Kidney (tissue), 14 donors: ENCODE data around the gene RUSC1. TPM values are rescaled to one million over a fixed set of nuclear protein-coding genes. Genes with fewer than 3 reads are reported as not detected.

Experiments used
- DNase-seq, 5 donors: peaks; one replicate each; pipeline ENCODE4 v3.0.0-alpha.2; 2013 to 2020
- FAIRE-seq: peaks from 2 replicates; lab custom pipeline; 2012; peaks lifted over from hg19 to GRCh38; lab: Jason Lieb, UNC
- H3K27ac ChIP-seq, 2 donors: one replicate each; pipeline ENCODE4 v1.7.0; 2013; ENCODE audit warnings: low read depth in 2 of 2, low read length in 2 of 2, inconsistent platforms in 1 of 2
- H3K27me3 ChIP-seq: one replicate; pipeline ENCODE4 v1.7.1; 2013; ENCODE audit warnings: low read length, inconsistent platforms; ENCODE audit not compliant: control insufficient read depth, insufficient read depth
- H3K36me3 ChIP-seq, 3 donors: one replicate each; pipeline versions ENCODE4 v1.7.0 to v1.7.1; 2013; ENCODE audit warnings: low read length in 3 of 3, control low read depth in 1 of 3, inconsistent platforms in 1 of 3; ENCODE audit not compliant: insufficient read depth in 3 of 3, control insufficient read depth in 2 of 3
- H3K4me1 ChIP-seq, 3 donors: one replicate each; pipeline versions ENCODE4 v1.7.0 to v1.7.1; 2013; ENCODE audit warnings: low read length in 3 of 3, inconsistent platforms in 1 of 3, low read depth in 1 of 3; ENCODE audit not compliant: control insufficient read depth in 2 of 3, insufficient read depth in 2 of 3
- H3K4me3 ChIP-seq, 3 donors: one replicate each; pipeline versions ENCODE4 v1.7.0 to v1.8.1; 2013; ENCODE audit warnings: low read length in 3 of 3, control low read depth in 1 of 3, inconsistent platforms in 1 of 3
- H3K9ac ChIP-seq, 3 donors: one replicate each; pipeline versions ENCODE4 v1.7.0 to v1.7.1; 2013; ENCODE audit warnings: low read length in 3 of 3, control low read depth in 1 of 3, inconsistent platforms in 1 of 3
- H3K9me3 ChIP-seq, 3 donors: one replicate each; pipeline versions ENCODE4 v1.7.0 to v1.7.1; 2013; ENCODE audit warnings: low read length in 3 of 3, control low read depth in 1 of 3, inconsistent platforms in 1 of 3; ENCODE audit not compliant: control insufficient read depth in 2 of 3, insufficient read depth in 1 of 3
- intact Hi-C: fragments of 100-400 bp; cut with DNase I; formaldehyde crosslinking; loops from one replicate; pipeline ENCODE4 v1.11.1; 2022
- polyA plus RNA-seq: library from polyadenylated mRNA; stranded (reverse); fragments of 350-450 nt; fragmentation: Illumina TruSeq; extraction: RNeasy Lipid Tissue Mini Kit (QIAGEN cat#74804); gene quantifications from one replicate; pipeline ENCODE4 v1.2.3, GENCODE V29; 2014; ENCODE audit warnings: low read depth, low replicate concordance; ENCODE audit not compliant: insufficient read depth
- total RNA-seq: library from RNA; stranded (reverse); fragmentation: NEBNext Ultra II Directional; extraction: Animal tissue kit (Norgen Biotek cat#: 25700); gene quantifications from one replicate; pipeline ENCODE4 v1.2.1, GENCODE V29; 2021
- TF ChIP-seq, protein P1 (sequence below): IDR thresholded peaks from 3 replicates; pipeline ENCODE4 v1.5.1; 2012; ENCODE audit warnings: mild to moderate bottlenecking, moderate library complexity, borderline replicate concordance; ENCODE audit not compliant: insufficient read depth; ENCODE audit errors: extremely low read depth
- donor health status: control.
- donor health status: control.
- donor health status: control.
- donor health status: control.
- donor health status: control.
- donor health status: DM: yes; HTN: yes; CAD: no.
- donor health status: Normal renal cell carcinoma (clear cell type).

RUSC1 gene
- total and polyA plus RNA-seq, 2 donors from 2014 or later, result 29.7 to 32.7 TPM

DNA sequence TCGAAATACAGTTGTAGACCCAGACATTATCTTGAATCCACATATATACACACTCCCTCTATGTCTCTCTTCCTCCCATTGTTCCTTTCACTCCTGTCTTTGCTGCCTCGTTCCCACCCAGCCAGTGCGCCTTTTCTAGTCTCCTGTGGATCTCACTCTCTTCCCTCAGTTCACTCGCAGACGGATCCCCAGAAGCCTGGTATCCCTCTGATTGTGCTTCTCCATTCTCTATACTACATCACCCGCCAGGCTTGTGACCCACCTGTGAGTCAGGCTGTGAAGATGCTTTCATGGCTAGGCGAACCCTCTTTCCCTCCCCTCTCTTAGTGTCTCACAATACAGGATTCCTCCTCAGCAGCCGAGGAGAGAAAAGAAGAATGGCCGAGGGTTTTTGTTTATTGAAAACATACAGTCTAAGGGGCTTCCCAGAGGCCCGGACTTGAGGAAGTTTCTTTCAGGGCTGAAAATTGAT, 42.0 kb upstream of the RUSC1 start:
- H3K36me3 ChIP-seq, result no peaks in the 10 kb centered on the region
- DNase-seq (no peak), FAIRE-seq (no peak)
- H3K27ac ChIP-seq, result no peak overlapping the region
- H3K9ac ChIP-seq, result no peak overlapping the region
- TF ChIP-seq, protein P1, sequence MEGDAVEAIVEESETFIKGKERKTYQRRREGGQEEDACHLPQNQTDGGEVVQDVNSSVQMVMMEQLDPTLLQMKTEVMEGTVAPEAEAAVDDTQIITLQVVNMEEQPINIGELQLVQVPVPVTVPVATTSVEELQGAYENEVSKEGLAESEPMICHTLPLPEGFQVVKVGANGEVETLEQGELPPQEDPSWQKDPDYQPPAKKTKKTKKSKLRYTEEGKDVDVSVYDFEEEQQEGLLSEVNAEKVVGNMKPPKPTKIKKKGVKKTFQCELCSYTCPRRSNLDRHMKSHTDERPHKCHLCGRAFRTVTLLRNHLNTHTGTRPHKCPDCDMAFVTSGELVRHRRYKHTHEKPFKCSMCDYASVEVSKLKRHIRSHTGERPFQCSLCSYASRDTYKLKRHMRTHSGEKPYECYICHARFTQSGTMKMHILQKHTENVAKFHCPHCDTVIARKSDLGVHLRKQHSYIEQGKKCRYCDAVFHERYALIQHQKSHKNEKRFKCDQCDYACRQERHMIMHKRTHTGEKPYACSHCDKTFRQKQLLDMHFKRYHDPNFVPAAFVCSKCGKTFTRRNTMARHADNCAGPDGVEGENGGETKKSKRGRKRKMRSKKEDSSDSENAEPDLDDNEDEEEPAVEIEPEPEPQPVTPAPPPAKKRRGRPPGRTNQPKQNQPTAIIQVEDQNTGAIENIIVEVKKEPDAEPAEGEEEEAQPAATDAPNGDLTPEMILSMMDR, result no peak
- H3K4me3 ChIP-seq, result peak overlapping the region in 2 of 3 donors; percentile 38 to 69
- no peaks in the 10 kb centered on the region for H3K27me3 ChIP-seq
- peaks cover 0 to 9% (median 0%) of the 10 kb centered on the region in 3 donors for H3K4me1 ChIP-seq
- H3K9me3 ChIP-seq, result no peaks in the 10 kb centered on the region
- intact Hi-C loops, result no loop called here

DNA sequence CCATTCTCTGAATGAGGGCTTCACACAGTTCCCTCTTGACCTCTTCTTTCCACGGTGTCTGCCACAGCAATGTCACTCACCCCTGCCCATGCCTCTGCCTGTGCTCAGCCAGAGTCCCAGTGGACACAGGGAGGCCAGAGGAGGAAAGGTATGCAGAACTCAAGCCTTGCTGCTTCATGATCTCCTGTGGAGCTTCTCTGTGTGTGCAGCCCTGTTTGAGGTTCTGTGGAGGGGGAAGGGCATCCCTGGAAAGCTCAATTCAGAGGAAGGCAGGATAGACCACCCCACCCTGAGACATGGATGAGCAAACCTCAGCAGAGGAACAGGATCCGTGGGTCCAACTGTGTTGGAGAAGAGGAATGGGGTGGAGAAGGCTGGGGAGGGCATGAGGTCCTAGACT, 41.4 kb upstream of the RUSC1 start:
- no peak for FAIRE-seq
- Histone ChIP-seq H3K4me3 (no peak overlapping the region), H3K9ac (no peak overlapping the region), H3K27ac (no peak overlapping the region), H3K4me1 (peaks cover 0 to 9% (median 0%) of the 10 kb centered on the region in 3 donors), H3K27me3 (no peaks in the 10 kb centered on the region), H3K36me3 (no peaks in the 10 kb centered on the region), H3K9me3 (no peaks in the 10 kb centered on the region)
- intact Hi-C loops, result no loop called here
- no peak for DNase-seq
- TF ChIP-seq, protein P1, result no peak

DNA sequence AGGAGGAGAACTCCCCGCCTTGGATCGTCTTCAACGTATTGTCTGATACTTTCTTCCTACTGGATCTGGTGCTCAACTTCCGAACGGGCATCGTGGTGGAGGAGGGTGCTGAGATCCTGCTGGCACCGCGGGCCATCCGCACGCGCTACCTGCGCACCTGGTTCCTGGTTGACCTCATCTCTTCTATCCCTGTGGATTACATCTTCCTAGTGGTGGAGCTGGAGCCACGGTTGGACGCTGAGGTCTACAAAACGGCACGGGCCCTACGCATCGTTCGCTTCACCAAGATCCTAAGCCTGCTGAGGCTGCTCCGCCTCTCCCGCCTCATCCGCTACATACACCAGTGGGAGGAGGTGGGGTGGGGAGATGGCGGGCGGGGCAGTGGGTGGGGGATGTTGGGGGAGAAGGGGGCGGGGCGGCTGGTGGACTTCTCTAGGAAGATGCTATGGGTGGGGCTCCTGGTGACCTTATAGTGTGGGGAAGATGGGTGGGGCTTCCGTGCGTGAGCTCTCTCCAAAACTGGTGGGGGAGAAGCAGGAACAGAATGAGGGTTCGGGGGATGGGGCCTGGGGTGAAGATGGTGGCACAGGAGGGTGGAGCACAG, 38.1 kb upstream of the RUSC1 start:
- Histone ChIP-seq H3K9ac (no peak overlapping the region), H3K27me3 (no peaks in the 10 kb centered on the region), H3K4me1 (peaks cover 0 to 9% (median 0%) of the 10 kb centered on the region in 3 donors), H3K36me3 (no peaks in the 10 kb centered on the region), H3K27ac (no peak overlapping the region), H3K4me3 (no peak overlapping the region), H3K9me3 (no peaks in the 10 kb centered on the region)
- DNase-seq (no peak), FAIRE-seq (no peak)
- intact Hi-C loops, result no loop called here
- TF ChIP-seq, protein P1, result no peak
